Suprapubic skin (tissue), 4 donors: Measurements from ENCODE around the gene PCGF1.

ENCODE experiments used
- POLR2A ChIP-seq, 2 donors: fragments of 450-650 bp; IDR thresholded peaks; one replicate each; pipeline ENCODE4 v1.6.1; 2017; ENCODE audit warnings: antibody characterized with exemption in 2 of 2, mild to moderate bottlenecking in 2 of 2, moderate library complexity in 2 of 2
- POLR2AphosphoS5 ChIP-seq, 3 donors: sonication (generic); formaldehyde crosslinking; IDR thresholded peaks; one replicate each; pipeline ENCODE4 v1.6.1; 2017; ENCODE audit warnings: antibody characterized with exemption in 3 of 3
- TF ChIP-seq, protein P1 (sequence below), 2 donors: fragments of 200-600 bp in 1 of 2; fragments of 450-650 bp in 1 of 2; sonication (generic) in 1 of 2; IDR thresholded peaks; one replicate each; pipeline ENCODE4 v1.5.1; 2016 to 2019; ENCODE audit warnings: antibody characterized with exemption in 2 of 2, mild to moderate bottlenecking in 1 of 2, moderate library complexity in 1 of 2

DNA sequence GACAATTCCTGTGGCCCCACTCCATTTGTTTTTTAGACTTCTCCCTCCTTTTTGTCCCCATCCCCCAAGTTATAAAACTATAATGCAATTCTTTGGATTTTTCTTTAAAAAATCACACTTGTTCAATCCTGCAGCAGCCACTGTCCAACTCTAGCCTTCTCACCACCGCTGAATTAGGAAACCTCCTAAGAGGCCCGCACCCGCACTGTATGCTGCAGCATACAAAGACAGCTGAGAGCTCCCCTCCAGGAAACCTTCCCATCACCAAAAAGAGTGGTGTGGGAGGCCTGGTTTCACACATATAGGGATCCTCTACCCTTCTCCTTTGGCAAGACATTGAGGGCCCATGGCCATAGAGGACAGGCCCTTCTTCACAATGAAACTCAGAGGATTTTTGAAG is 2.9 kb downstream of the PCGF1 start:
- TF ChIP-seq, protein P1, sequence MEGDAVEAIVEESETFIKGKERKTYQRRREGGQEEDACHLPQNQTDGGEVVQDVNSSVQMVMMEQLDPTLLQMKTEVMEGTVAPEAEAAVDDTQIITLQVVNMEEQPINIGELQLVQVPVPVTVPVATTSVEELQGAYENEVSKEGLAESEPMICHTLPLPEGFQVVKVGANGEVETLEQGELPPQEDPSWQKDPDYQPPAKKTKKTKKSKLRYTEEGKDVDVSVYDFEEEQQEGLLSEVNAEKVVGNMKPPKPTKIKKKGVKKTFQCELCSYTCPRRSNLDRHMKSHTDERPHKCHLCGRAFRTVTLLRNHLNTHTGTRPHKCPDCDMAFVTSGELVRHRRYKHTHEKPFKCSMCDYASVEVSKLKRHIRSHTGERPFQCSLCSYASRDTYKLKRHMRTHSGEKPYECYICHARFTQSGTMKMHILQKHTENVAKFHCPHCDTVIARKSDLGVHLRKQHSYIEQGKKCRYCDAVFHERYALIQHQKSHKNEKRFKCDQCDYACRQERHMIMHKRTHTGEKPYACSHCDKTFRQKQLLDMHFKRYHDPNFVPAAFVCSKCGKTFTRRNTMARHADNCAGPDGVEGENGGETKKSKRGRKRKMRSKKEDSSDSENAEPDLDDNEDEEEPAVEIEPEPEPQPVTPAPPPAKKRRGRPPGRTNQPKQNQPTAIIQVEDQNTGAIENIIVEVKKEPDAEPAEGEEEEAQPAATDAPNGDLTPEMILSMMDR (IDR thresholded peaks at IDR 0.05): no peak
- TF ChIP-seq POLR2AphosphoS5 (IDR thresholded peaks at IDR 0.05) (no peak), POLR2A (IDR thresholded peaks at IDR 0.05) (no peak)
